Fibroblast of lung (primary cell): ENCODE data around the gene HSD17B3. TPM values are rescaled to one million over a fixed set of nuclear protein-coding genes. Genes with fewer than 3 reads are reported as not detected.

Source experiments
- DNase-seq, 2 donors: peaks; one replicate each; pipeline versions ENCODE4 v3.0.0 to v3.0.0-alpha.2; 2010; ENCODE audit warnings: low read depth in 2 of 2
- H2AFZ ChIP-seq: 2 replicates; pipeline ENCODE4 v1.5.1; 2012; ENCODE audit warnings: low read length, control low read depth, inconsistent platforms
- H3K27ac ChIP-seq: 2 replicates; pipeline ENCODE4 v1.5.1; 2011; ENCODE audit warnings: low read length, control low read depth; ENCODE audit not compliant: insufficient read depth
- H3K27me3 ChIP-seq: 2 replicates; pipeline ENCODE4 v1.5.1; 2011; ENCODE audit warnings: mild to moderate bottlenecking, low read length; ENCODE audit not compliant: control insufficient read depth, insufficient read depth
- H3K36me3 ChIP-seq: 2 replicates; pipeline ENCODE4 v1.5.1; 2011; ENCODE audit warnings: low read length; ENCODE audit not compliant: control insufficient read depth, insufficient read depth
- H3K4me1 ChIP-seq: 2 replicates; pipeline ENCODE4 v1.5.1; 2011; ENCODE audit warnings: low read length; ENCODE audit not compliant: control insufficient read depth, insufficient read depth; ENCODE audit errors: extremely low read depth
- H3K4me2 ChIP-seq: 2 replicates; pipeline ENCODE4 v1.5.1; 2011; ENCODE audit warnings: low read length, control low read depth; ENCODE audit not compliant: insufficient read depth; ENCODE audit errors: extremely low read depth
- H3K4me3 ChIP-seq, 4 experiments: fragments of 200-600 bp in 1 of 4; sonication (generic) in 1 of 4; replicated peaks in 1 of 4; 2 replicates each; pipeline ENCODE4 v1.5.1; 2011 to 2016; ENCODE audit warnings: low read length in 4 of 4, low read depth in 3 of 4, mild to moderate bottlenecking in 3 of 4, control low read depth in 2 of 4, inconsistent platforms in 1 of 4, mixed read lengths in 1 of 4; ENCODE audit not compliant: insufficient read depth in 1 of 4; ENCODE audit errors: control extremely low read depth in 1 of 4
- H3K79me2 ChIP-seq: 2 replicates; pipeline ENCODE4 v1.5.1; 2012; ENCODE audit warnings: mild to moderate bottlenecking, low read length, inconsistent platforms; ENCODE audit not compliant: control insufficient read depth, insufficient read depth
- H3K9ac ChIP-seq: 2 replicates; pipeline ENCODE4 v1.5.1; 2011; ENCODE audit warnings: mild to moderate bottlenecking, low read length, control low read depth; ENCODE audit not compliant: insufficient read depth
- H3K9me3 ChIP-seq: 2 replicates; pipeline ENCODE4 v1.5.1; 2012; ENCODE audit warnings: low read depth, low read length; ENCODE audit not compliant: control insufficient read depth, insufficient read depth
- H4K20me1 ChIP-seq: 2 replicates; pipeline ENCODE4 v1.5.1; 2011; ENCODE audit warnings: low read length; ENCODE audit not compliant: control insufficient read depth, insufficient read depth; ENCODE audit errors: extremely low read depth
- CTCF ChIP-seq, 2 donors: IDR thresholded peaks in 1 of 2; conservative IDR thresholded peaks in 1 of 2; 1 replicate in 1 of 2; 2 replicates in 1 of 2; pipeline ENCODE4 v1.5.1; 2011 to 2012; ENCODE audit warnings: low read length in 2 of 2, control low read depth in 1 of 2, inconsistent platforms in 1 of 2, low read depth in 1 of 2, mild to moderate bottlenecking in 1 of 2
- EZH2 ChIP-seq: IDR thresholded peaks from 2 replicates; pipeline ENCODE4 v1.5.1; 2012; ENCODE audit warnings: low read length, control low read depth, mild to moderate bottlenecking; ENCODE audit errors: missing control alignments
- polyA plus RNA-seq, 2 donors: library from polyadenylated mRNA; depleted of rRNA in 1 of 2; stranded (reverse) in 1 of 2; unstranded in 1 of 2; fragments of >200 nt; gene quantifications; 2 replicates each; pipeline ENCODE4 v1.2.1, GENCODE V29; 2011 to 2012; ENCODE audit warnings: missing spikeins in 1 of 2
- total RNA-seq: library from RNA; depleted of rRNA; stranded (reverse); fragments of >200 nt; gene quantifications from 2 replicates; pipeline ENCODE4 v1.2.1, GENCODE V29; 2014

HSD17B3 gene
- total and polyA plus RNA-seq, 2 donors (not counting 1 experiment from before 2014, with no cell fraction given) = 0.17 TPM; not detected in 1

GRCh38 chr9:96187151-96187555, 114.8 kb downstream of the HSD17B3 start:
- Histone ChIP-seq H3K9me3 (no peaks in the 10 kb centered on the region), H3K4me3 (no peak overlapping the region), H3K4me2 (no peak overlapping the region), H3K9ac (no peak overlapping the region), H4K20me1 (no peaks in the 10 kb centered on the region), H3K27ac (no peak overlapping the region), H3K27me3 (no peaks in the 10 kb centered on the region), H3K36me3 (no peaks in the 10 kb centered on the region), H3K79me2 (no peaks in the 10 kb centered on the region), H2AFZ (no peak overlapping the region), H3K4me1 (no peaks in the 10 kb centered on the region)
- no peak for DNase-seq
- no peak for TF ChIP-seq EZH2
- TF ChIP-seq CTCF (conservative IDR thresholded peaks at IDR 0.05 in 1 of 2, IDR thresholded peaks at IDR 0.05 in 1 of 2; ENCODE audit: low read depth in 1 of 2, low read length in 2 of 2) = no peak

- Histone ChIP-seq H3K79me2 (no peaks in the 10 kb centered on the region), H3K4me2 (peak overlapping the region; percentile 26), H3K27me3 (no peaks in the 10 kb centered on the region), H4K20me1 (no peaks in the 10 kb centered on the region), H3K4me3 (no peak overlapping the region), H2AFZ (no peak overlapping the region), H3K36me3 (no peaks in the 10 kb centered on the region), H3K9me3 (no peaks in the 10 kb centered on the region), H3K27ac (no peak overlapping the region), H3K4me1 (no peaks in the 10 kb centered on the region), H3K9ac (no peak overlapping the region)
- peak; percentile 26 to 37 for DNase-seq
- no peak for TF ChIP-seq EZH2
- TF ChIP-seq CTCF (conservative IDR thresholded peaks at IDR 0.05 in 1 of 2, IDR thresholded peaks at IDR 0.05 in 1 of 2; ENCODE audit: low read depth in 1 of 2, low read length in 2 of 2) = no peak
Observed at GRCh38 chr9:96186591-96187011, 115.4 kb downstream of the HSD17B3 start.

- Histone ChIP-seq H3K27ac (no peak overlapping the region), H3K36me3 (no peaks in the 10 kb centered on the region), H3K27me3 (no peaks in the 10 kb centered on the region), H3K9me3 (no peaks in the 10 kb centered on the region), H3K9ac (no peak overlapping the region), H3K4me1 (no peaks in the 10 kb centered on the region), H2AFZ (no peak overlapping the region), H4K20me1 (no peaks in the 10 kb centered on the region), H3K79me2 (no peaks in the 10 kb centered on the region), H3K4me2 (no peak overlapping the region), H3K4me3 (no peak overlapping the region)
- TF ChIP-seq EZH2 (no peak), CTCF (conservative IDR thresholded peaks at IDR 0.05 in 1 of 2, IDR thresholded peaks at IDR 0.05 in 1 of 2; ENCODE audit: low read depth in 1 of 2, low read length in 2 of 2) (no peak)
- no peak for DNase-seq
Observed at GRCh38 chr9:96185518-96186156, 116.3 kb downstream of the HSD17B3 start.

Other genes with a start within 250 kb of the HSD17B3 start
- gene SLC35D2, start 81.5 kb upstream of the HSD17B3 start, total RNA-seq = 28.2 and 34.7 TPM in 2 replicates
- gene SLC35D2, start 81.5 kb upstream of the HSD17B3 start, polyA plus RNA-seq = 26.2 and 27.2 TPM in 2 replicates
- gene ZNF367, start 116.2 kb upstream of the HSD17B3 start, total RNA-seq = 0.26 and 0.66 TPM in 2 replicates
- gene ZNF367, start 116.2 kb upstream of the HSD17B3 start, polyA plus RNA-seq = 2.2 and 6.4 TPM in 2 replicates
- gene HABP4, start 148.0 kb upstream of the HSD17B3 start, total RNA-seq = 18.2 and 31.4 TPM in 2 replicates
- 28.7 and 35.6 TPM in 2 replicates for gene HABP4, start 148.0 kb upstream of the HSD17B3 start, polyA plus RNA-seq